Measurements from ENCODE around the gene SETSIP. TPM values are rescaled to one million over a fixed set of nuclear protein-coding genes. Genes with fewer than 3 reads are reported as not detected.
A peak's percentile ranks its signal among the peaks of the same experiment; 100 is the strongest.
"Not testable (repeated sequence)": the region's sequence is repeated elsewhere in the genome, so short reads cannot be mapped to it uniquely, and the experiment has no call there.

Gene SETSIP
- total RNA-seq, 1 donor from 2014 or later, result not detected

DNA sequence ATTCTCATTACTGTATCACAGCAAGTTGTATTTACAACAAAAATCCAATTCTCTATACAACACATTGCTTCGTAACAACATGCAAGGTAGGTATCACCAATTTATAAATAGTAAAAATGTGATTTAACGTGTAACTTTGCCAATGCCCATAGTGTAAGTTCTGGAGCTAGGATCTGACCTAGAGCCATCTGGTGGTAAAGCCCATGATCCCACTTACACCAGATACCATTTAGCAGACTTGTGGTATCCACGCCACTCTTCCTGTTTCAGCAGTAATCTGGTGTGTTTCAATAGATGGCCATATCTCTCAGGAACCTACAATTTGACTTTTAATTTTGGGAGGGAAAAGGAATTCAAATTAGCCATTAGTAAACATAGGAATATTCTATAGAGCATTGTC lies 10.2 kb downstream of the SETSIP start:
- no peak for FAIRE-seq

GRCh38 chr1:92051948-92052347 lies 23.3 kb downstream of the SETSIP start:
- DNase-seq (ENCODE audit: low spot score in 2 of 2), result no peak
- FAIRE-seq, result no peak

More for the DNA sequence above, 10.2 kb downstream of the SETSIP start:
- DNase-seq (ENCODE audit: low spot score in 2 of 2), result no peak

GRCh38 chr1:92045766-92046495 lies 29.3 kb downstream of the SETSIP start:
- no peak for DNase-seq (ENCODE audit: low spot score in 2 of 2)
- FAIRE-seq, result peak; percentile 36

DNA sequence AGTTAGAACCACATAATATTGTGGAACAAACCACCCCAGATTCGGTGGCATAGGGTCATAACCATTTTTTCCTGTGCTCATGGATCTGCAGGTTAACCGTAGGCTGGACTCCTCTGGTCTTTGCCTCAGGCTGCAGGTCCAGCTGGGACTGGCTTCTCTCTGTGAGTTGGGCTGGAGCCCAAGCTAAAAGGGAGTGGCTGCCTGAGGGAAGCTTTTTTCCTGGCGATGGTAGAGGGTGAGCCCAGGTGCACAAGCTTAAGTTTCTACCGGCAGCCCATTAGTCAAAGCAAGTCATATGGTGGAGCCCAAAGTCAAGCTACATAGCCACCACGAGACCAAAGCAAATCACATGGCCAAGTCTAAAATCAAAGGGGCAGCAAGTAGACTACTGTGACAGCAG lies 31.6 kb downstream of the SETSIP start:
- no peak for FAIRE-seq
- DNase-seq (ENCODE audit: low spot score in 2 of 2), result no peak

- DNase-seq (ENCODE audit: low spot score in 2 of 2), result no peak
- FAIRE-seq, result no peak
These were observed 34.2 kb downstream of the SETSIP start for GRCh38 chr1:92040971-92041370.

- FAIRE-seq, result no peak
- no peak for DNase-seq (ENCODE audit: low spot score in 2 of 2)
These were observed 36.4 kb downstream of the SETSIP start for GRCh38 chr1:92038695-92039346.

- FAIRE-seq, result no peak
- no peak for DNase-seq (ENCODE audit: low spot score in 2 of 2)
These were observed 37.8 kb downstream of the SETSIP start for GRCh38 chr1:92037400-92037799.

DNA sequence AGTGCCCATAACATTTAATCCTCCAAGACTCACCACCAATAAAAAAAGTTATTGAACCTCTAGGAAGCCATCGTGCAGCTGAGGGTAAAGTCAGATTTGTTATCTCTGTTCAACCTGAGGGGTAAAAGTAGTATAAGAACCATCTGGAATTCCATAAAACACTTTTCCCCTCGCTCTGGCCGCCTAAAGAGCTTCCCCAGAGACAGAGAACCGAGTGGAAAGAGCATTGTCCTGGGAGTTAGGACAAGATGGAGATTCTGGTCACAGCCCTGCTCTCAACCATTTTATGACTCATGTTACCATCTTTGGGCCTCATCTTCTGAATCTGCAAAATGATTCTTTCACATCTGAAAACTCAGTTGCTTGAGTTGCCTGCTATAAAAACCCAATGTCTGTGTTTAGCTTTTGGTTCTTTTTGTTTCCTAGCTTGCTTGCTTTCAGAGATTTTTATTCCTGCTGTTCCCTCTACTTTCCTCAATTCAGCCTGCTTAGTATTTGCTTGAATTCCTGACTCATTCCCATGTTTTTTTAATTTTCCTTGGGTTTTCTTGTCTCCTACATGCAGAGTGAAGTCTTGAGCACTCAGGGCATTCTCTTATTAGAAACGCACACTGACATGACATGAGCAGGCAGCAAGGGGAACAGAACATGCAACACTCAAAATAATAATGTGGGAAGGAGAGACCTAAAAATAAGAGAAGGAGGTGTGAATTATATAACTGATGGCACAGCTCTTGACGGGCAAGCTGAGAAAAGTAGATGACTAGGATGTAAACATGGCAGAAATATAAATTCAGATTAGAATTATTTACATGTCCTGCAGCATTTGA lies 43.7 kb downstream of the SETSIP start:
- FAIRE-seq (no peak), DNase-seq (ENCODE audit: low spot score in 2 of 2) (no peak)

- no peak for FAIRE-seq
- DNase-seq (ENCODE audit: low spot score in 2 of 2), result no peak
These were observed 44.5 kb downstream of the SETSIP start for GRCh38 chr1:92030656-92031107.

DNA sequence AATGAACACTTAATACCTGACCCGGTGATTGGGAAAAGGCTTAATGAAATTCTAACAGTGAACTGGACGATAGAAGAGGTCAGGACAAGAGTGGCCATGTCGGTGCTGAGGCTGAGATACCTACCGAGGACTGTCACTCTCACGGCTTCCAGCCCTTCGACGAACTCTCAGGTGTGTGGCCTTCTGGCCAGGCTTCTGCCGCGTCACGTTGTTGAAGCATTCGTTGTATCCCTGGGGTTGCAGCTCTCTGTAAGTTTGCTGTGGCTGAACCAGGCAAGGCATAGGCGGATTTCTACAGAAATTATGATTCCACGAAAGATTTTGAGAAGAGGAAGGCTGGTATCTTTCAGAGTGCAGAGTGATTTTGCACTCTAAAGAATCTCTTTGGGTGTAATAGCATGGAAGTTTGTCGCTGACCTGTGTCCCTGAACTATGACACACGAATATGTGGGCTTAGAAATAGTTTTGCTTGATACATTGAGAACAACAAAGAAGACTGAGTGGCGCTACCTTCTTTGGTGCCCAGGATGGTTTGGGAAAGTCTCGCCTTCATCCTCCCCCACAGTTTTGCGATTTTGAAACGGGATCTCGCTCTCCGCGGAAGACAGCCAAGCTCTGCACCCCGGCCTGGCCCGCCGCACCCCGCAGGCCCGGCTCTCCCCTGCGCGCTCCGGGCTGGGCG lies 45.8 kb downstream of the SETSIP start:
- DNase-seq (ENCODE audit: low spot score in 2 of 2) (no peak), FAIRE-seq (no peak)

DNA sequence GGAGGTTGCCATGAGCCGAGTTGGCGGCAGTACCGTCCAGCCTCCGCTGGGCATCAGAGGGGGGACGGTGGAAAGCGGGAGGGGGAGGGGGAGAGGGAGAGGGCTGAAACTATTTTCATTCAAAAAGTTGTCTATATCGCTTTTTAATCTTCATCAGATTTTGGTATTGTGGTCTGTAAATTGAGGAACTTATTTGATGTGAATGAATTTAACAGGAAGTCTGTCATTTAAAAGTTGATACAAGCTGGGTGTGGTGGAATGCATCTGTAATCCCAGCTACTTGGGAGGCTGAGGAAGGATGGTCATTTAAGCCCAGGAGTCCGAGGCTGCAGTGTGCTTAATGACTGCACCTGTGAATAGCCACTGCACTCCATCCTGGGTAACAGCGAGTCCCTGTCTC lies 48.4 kb downstream of the SETSIP start:
- no peak for DNase-seq (ENCODE audit: low spot score in 2 of 2)

DNA sequence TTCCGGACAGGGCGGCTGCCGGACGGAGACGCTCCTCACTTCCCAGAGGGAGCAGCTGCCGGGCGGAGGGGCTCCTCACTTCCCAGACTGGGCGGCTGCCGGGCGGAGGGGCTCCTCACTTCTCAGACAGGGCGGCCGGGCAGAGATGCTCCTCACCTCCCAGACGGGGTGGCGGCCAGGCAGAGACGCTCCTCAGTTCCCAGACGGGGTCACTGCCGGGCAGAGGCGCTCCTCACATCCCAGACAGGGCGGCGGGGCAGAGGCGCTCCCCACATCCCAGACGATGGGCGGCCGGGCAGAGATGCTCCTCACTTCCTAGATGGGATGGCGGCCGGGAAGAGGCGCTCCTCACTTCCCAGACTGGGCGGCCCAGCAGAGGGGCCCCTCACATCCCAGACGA lies 49.2 kb downstream of the SETSIP start:
- not testable (repeated sequence) for DNase-seq (ENCODE audit: low spot score in 2 of 2); FAIRE-seq

More for the DNA sequence above, 48.4 kb downstream of the SETSIP start:
- FAIRE-seq, result no peak

Other genes with a start within 250 kb of the SETSIP start
- 4.9 TPM for gene TGFBR3, start 189.3 kb downstream of the SETSIP start, total RNA-seq
- gene BRDT, start 126.0 kb downstream of the SETSIP start, total RNA-seq, result not detected
- gene EPHX4, start 45.4 kb downstream of the SETSIP start, total RNA-seq, result 4.1 TPM
- gene BTBD8, start 4.9 kb upstream of the SETSIP start, total RNA-seq, result 61.1 TPM
- gene C1orf146, start 142.5 kb upstream of the SETSIP start, total RNA-seq, result not detected
- 41.2 TPM for gene GLMN, start 223.6 kb upstream of the SETSIP start, total RNA-seq
- gene RPAP2, start 223.6 kb upstream of the SETSIP start, total RNA-seq, result 26.1 TPM

All from frontal cortex (tissue), 4 donors.